HL-60/S4 treated with retinoic acid at 250 ng/mL for 4 days and 3 days (cell line): Measurements from ENCODE around the gene PDHA1.

Source experiments
- in situ Hi-C: fragments of 300-500 bp; cut with MboI; formaldehyde crosslinking; loops from 2 replicates; pipeline ENCODE4 v1.7.0; 2022; ENCODE audit warnings: low sequenced_read_pairs

The PDHA1 gene

GRCh38 chrX:19343535-19344408 is at the start of gene PDHA1:
Gene PDHA1, plus strand, starts transcription at chrX:19343927. Its CDS starts 111 bp downstream, at chrX:19344038.
- in situ Hi-C loops, result loop anchor here (25.0 kb wide), 1 partner anchor 431 kb away; no protein-coding TSS in a partner anchor

GRCh38 chrX:19303256-19303880 is 40.4 kb upstream of the PDHA1 start:
- in situ Hi-C loops, result no loop called here

- in situ Hi-C loops, result loop anchor here (25.0 kb wide), 1 partner anchor 414 kb away; no protein-coding TSS in a partner anchor
Measured at GRCh38 chrX:19326567-19326966, 17.2 kb upstream of the PDHA1 start.

GRCh38 chrX:19331831-19332230 is 11.9 kb upstream of the PDHA1 start:
- in situ Hi-C loops, result loop anchor here (10.0 to 25.0 kb wide), 2 partner anchors 420 to 937 kb away; no protein-coding TSS in a partner anchor

- in situ Hi-C loops, result loop anchor here (10.0 to 25.0 kb wide), 2 partner anchors 421 to 938 kb away; no protein-coding TSS in a partner anchor
Measured at GRCh38 chrX:19332983-19333382, 10.7 kb upstream of the PDHA1 start.

GRCh38 chrX:19334945-19335626 is 8.6 kb upstream of the PDHA1 start:
- in situ Hi-C loops, result loop anchor here (10.0 to 25.0 kb wide), 2 partner anchors 423 to 940 kb away; no protein-coding TSS in a partner anchor

- in situ Hi-C loops, result loop anchor here (25.0 kb wide), 1 partner anchor 430 kb away; no protein-coding TSS in a partner anchor
Measured at GRCh38 chrX:19342331-19342906, 1.3 kb upstream of the PDHA1 start.

- in situ Hi-C loops, result loop anchor here (25.0 kb wide), 1 partner anchor 431 kb away; no protein-coding TSS in a partner anchor
Measured at GRCh38 chrX:19343085-19343534, 617 bp upstream of the PDHA1 start.

- in situ Hi-C loops, result loop anchor here (25.0 kb wide), 1 partner anchor 432 kb away; no protein-coding TSS in a partner anchor
Measured at GRCh38 chrX:19344661-19345060, 934 bp downstream of the PDHA1 start.

GRCh38 chrX:19347916-19348315 is 4.2 kb downstream of the PDHA1 start:
- in situ Hi-C loops, result loop anchor here (25.0 kb wide), 1 partner anchor 436 kb away; no protein-coding TSS in a partner anchor

- in situ Hi-C loops, result loop anchor here (25.0 kb wide), 1 partner anchor 437 kb away; no protein-coding TSS in a partner anchor
Measured at GRCh38 chrX:19349264-19349663, 5.5 kb downstream of the PDHA1 start.

- in situ Hi-C loops, result loop anchor here (25.0 kb wide), 1 partner anchor 561 kb away; no protein-coding TSS in a partner anchor
Measured at GRCh38 chrX:19350941-19351384, 7.2 kb downstream of the PDHA1 start.

GRCh38 chrX:19354625-19355024 is 10.9 kb downstream of the PDHA1 start:
- in situ Hi-C loops, result loop anchor here (25.0 kb wide), 1 partner anchor 558 kb away; no protein-coding TSS in a partner anchor

GRCh38 chrX:19358521-19358920 is 14.8 kb downstream of the PDHA1 start:
- in situ Hi-C loops, result loop anchor here (25.0 kb wide), 1 partner anchor 554 kb away; no protein-coding TSS in a partner anchor

GRCh38 chrX:19360903-19361302 is 17.2 kb downstream of the PDHA1 start:
- in situ Hi-C loops, result loop anchor here (25.0 kb wide), 1 partner anchor 551 kb away; no protein-coding TSS in a partner anchor

GRCh38 chrX:19361701-19362100 is 18.0 kb downstream of the PDHA1 start:
- in situ Hi-C loops, result loop anchor here (25.0 kb wide), 1 partner anchor 551 kb away; no protein-coding TSS in a partner anchor

GRCh38 chrX:19368576-19368975 is 24.8 kb downstream of the PDHA1 start:
- in situ Hi-C loops, result loop anchor here (25.0 kb wide), 1 partner anchor 544 kb away; no protein-coding TSS in a partner anchor

GRCh38 chrX:19370061-19370460 is 26.3 kb downstream of the PDHA1 start:
- in situ Hi-C loops, result loop anchor here (25.0 kb wide), 1 partner anchor 542 kb away; no protein-coding TSS in a partner anchor

- in situ Hi-C loops, result loop anchor here (25.0 kb wide), 1 partner anchor 540 kb away; no protein-coding TSS in a partner anchor
Measured at GRCh38 chrX:19372170-19372546, 28.4 kb downstream of the PDHA1 start.
